Measurements from ENCODE around the gene UGT1A7. TPM values are rescaled to one million over a fixed set of nuclear protein-coding genes. Genes with fewer than 3 reads are reported as not detected.

UGT1A7 gene
- total and polyA plus RNA-seq, 2 donors from 2014 or later = 0.35 to 1.3 TPM

Other genes starting within 250 kb of the UGT1A7 start
- 51.6 TPM for gene USP40, start 115.1 kb upstream of the UGT1A7 start, total RNA-seq
- gene USP40, start 115.1 kb upstream of the UGT1A7 start, polyA plus RNA-seq (ENCODE audit: insufficient read depth, low read depth, low replicate concordance) = 28.5 TPM
- not detected for gene UGT1A8, start 64.3 kb upstream of the UGT1A7 start, total RNA-seq
- gene UGT1A8, start 64.3 kb upstream of the UGT1A7 start, polyA plus RNA-seq (ENCODE audit: insufficient read depth, low read depth, low replicate concordance) = 30.0 TPM
- gene UGT1A10, start 45.5 kb upstream of the UGT1A7 start, total RNA-seq = not detected
- 6.6 TPM for gene UGT1A10, start 45.5 kb upstream of the UGT1A7 start, polyA plus RNA-seq (ENCODE audit: insufficient read depth, low read depth, low replicate concordance)
- gene UGT1A9, start 10.0 kb upstream of the UGT1A7 start, total RNA-seq = 1.4 TPM
- gene UGT1A9, start 10.0 kb upstream of the UGT1A7 start, polyA plus RNA-seq (ENCODE audit: insufficient read depth, low read depth, low replicate concordance) = 414 TPM
- gene UGT1A6, start 11.0 kb downstream of the UGT1A7 start, total RNA-seq = 43.7 TPM
- 110 TPM for gene UGT1A6, start 11.0 kb downstream of the UGT1A7 start, polyA plus RNA-seq (ENCODE audit: insufficient read depth, low read depth, low replicate concordance)
- gene UGT1A5, start 31.0 kb downstream of the UGT1A7 start, total RNA-seq = 2.1 TPM
- not detected for gene UGT1A5, start 31.0 kb downstream of the UGT1A7 start, polyA plus RNA-seq (ENCODE audit: insufficient read depth, low read depth, low replicate concordance)
- 1.1 TPM for gene UGT1A4, start 36.8 kb downstream of the UGT1A7 start, total RNA-seq
- gene UGT1A4, start 36.8 kb downstream of the UGT1A7 start, polyA plus RNA-seq (ENCODE audit: insufficient read depth, low read depth, low replicate concordance) = 0.84 TPM
- 0.57 TPM for gene UGT1A3, start 47.1 kb downstream of the UGT1A7 start, total RNA-seq
- gene UGT1A3, start 47.1 kb downstream of the UGT1A7 start, polyA plus RNA-seq (ENCODE audit: insufficient read depth, low read depth, low replicate concordance) = 0.47 TPM
- gene UGT1A1, start 78.4 kb downstream of the UGT1A7 start, total RNA-seq = 1.4 TPM
- gene UGT1A1, start 78.4 kb downstream of the UGT1A7 start, polyA plus RNA-seq (ENCODE audit: insufficient read depth, low read depth, low replicate concordance) = 3.6 TPM
- not detected for gene MROH2A, start 96.4 kb downstream of the UGT1A7 start, total RNA-seq
- gene MROH2A, start 96.4 kb downstream of the UGT1A7 start, polyA plus RNA-seq (ENCODE audit: insufficient read depth, low read depth, low replicate concordance) = 1.8 TPM
- 0.94 TPM for gene HJURP, start 172.6 kb downstream of the UGT1A7 start, total RNA-seq
- not detected for gene HJURP, start 172.6 kb downstream of the UGT1A7 start, polyA plus RNA-seq (ENCODE audit: insufficient read depth, low read depth, low replicate concordance)
- 2.5 TPM for gene TRPM8, start 235.5 kb downstream of the UGT1A7 start, total RNA-seq
- gene TRPM8, start 235.5 kb downstream of the UGT1A7 start, polyA plus RNA-seq (ENCODE audit: insufficient read depth, low read depth, low replicate concordance) = not detected